HG02981 (cell line): ENCODE data around the gene OR8B4.
"Not testable (repeated sequence)": the region's sequence is repeated elsewhere in the genome, so short reads cannot be mapped to it uniquely, and the experiment has no call there.

Source experiments
- ATAC-seq: cut with Tn5 transposase; IDR thresholded peaks from one replicate; pipeline ENCODE4 v1.9.1; 2021; ENCODE audit warnings: mild to moderate bottlenecking, moderate library complexity; ENCODE audit not compliant: unreplicated experiment

Gene OR8B4, protein sequence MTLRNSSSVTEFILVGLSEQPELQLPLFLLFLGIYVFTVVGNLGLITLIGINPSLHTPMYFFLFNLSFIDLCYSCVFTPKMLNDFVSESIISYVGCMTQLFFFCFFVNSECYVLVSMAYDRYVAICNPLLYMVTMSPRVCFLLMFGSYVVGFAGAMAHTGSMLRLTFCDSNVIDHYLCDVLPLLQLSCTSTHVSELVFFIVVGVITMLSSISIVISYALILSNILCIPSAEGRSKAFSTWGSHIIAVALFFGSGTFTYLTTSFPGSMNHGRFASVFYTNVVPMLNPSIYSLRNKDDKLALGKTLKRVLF

GRCh38 chr11:124424384-124424921 is at the start of gene OR8B4:
TSS of gene OR8B4 (minus strand) at chr11:124424871. CDS start at chr11:124424871, 0 bp downstream.
- ATAC-seq, result no peak

GRCh38 chr11:124474079-124474478 is 49.4 kb upstream of the OR8B4 start:
- no peak for ATAC-seq

DNA sequence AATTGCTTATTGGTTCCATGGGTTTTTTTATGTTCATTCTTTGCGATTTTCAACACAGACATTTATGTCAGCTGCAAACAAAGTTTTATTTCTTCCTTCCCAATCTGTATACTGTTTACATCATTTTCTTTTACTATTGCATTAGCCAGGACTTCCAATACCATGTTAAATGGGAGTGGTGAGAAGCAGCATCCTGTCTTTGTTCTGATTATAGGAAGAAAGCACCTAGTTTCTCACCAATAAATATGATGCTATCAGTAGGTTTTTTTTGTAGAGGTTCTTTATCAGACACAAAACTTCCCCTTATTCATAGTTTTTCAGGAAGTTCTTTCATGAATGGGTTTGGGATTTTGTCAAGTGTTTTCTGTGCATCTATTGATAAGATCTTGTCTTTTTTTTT is 48.8 kb upstream of the OR8B4 start:
- no peak for ATAC-seq

- no peak for ATAC-seq
These were observed 46.0 kb upstream of the OR8B4 start for GRCh38 chr11:124470561-124471227.

GRCh38 chr11:124467381-124467927 is 42.8 kb upstream of the OR8B4 start:
- ATAC-seq, result no peak

DNA sequence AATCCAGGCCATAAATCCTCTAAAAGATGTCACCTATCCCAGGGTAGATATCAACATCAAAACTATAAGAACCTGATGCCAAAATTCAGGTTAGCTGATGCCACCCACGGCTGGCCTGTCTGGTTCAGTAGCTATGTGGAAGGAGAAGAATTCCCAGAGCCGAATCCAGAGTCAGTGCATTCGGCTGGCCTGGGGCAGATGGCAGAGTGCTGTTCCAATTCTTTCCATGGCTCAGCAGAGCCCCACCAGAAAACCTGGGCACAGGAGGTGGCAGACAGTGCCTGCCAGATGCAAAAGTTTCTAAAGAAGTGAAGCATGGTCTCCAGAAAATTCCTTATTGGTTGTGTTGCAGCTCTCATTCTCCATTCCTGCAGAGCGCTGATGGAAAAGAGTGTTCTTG is 40.7 kb upstream of the OR8B4 start:
- ATAC-seq, result no peak

GRCh38 chr11:124463990-124464389 is 39.3 kb upstream of the OR8B4 start:
- no peak for ATAC-seq

DNA sequence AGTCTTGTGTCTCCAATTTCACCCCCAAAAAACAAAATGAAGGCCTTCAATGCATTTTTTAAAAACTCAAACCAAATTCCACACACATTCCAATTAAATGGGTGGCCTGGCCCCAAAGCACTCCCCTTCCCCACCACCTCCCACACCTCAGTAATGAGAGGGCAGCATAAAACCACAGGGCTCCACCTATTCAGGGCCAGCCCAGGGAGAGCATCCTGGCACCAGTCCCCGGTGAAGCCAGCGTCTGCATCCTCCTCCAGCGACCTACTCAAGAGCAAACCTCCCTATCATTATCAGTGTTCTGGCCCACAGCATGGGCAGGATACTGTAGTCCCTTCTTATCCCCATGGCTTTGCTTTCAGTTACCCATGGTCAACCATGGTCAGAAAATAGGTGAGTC is 38.7 kb upstream of the OR8B4 start:
- ATAC-seq, result no peak

- ATAC-seq, result no peak
These were observed 35.8 kb upstream of the OR8B4 start for GRCh38 chr11:124460459-124460858.

- ATAC-seq, result not testable (repeated sequence)
These were observed 34.7 kb upstream of the OR8B4 start for GRCh38 chr11:124459379-124459778.

DNA sequence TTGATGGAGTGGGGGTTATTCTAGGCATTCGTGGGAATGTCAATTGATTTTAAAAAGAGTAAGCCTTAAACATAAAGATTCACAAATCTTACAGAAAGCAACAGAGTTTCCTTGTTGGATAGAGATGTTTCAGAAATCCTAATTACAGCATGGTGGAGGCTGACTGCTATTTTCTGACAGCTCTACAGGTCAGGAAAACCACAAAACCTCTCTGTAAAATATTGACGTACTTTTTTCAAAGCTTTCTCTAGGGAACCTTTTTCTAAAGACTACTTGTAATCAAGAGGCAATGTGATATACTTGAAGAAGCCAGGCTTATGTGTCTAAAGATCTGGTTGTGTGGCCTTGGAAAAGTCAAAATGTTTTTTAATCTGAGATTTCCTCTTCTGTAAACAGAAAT is 29.9 kb upstream of the OR8B4 start:
- ATAC-seq, result no peak

DNA sequence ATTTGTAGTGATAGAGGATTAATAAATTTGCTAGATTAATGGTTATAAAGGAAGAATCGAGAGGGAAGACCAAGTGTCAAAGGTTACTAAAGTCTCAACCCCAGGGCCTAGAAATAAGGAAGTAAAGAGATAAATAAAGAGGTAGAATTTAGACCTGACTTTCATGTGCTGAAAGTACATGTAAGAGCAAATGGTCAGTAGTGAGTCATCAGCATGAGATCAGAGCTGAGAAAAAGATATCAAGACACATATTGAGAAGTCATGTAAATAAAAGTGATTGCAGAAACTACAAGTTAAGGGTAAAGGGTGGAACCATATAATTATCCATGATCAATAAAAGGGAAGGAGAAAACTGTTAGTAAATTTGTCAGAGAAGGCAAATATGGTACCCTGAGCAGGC is 22.2 kb upstream of the OR8B4 start:
- no peak for ATAC-seq

DNA sequence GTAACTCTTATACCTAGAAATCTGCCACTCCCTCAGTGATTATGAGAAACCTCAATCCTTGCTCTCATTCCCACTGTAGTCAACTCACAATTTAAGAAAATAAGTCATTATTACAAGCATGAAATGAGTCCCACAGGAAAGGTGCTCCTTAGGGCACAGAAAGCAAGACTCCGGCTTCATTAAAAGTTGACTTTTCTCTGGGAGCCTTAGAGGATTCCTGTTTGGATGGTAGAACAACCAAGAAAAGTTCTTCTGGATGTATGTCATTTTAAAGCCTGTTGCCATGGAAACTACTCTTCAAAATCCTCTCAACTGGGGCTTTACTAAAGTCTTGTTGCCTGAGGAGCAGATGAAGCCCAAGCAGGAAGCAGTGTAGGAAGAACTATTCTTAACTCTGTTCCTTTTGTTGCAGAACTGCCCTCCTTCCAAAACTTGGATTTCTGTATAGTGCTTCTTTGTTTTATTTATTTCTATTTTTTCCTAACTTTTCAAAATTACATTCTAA is 21.0 kb upstream of the OR8B4 start, which contains the start of gene OR8B8:
Gene OR8B8, minus strand, starts transcription at position 51 of the 505 bp plus-strand sequence. CDS start 4,611 bp downstream, outside the sequence.
- no peak for ATAC-seq

- no peak for ATAC-seq
These were observed 18.2 kb upstream of the OR8B4 start for GRCh38 chr11:124442847-124443246.

DNA sequence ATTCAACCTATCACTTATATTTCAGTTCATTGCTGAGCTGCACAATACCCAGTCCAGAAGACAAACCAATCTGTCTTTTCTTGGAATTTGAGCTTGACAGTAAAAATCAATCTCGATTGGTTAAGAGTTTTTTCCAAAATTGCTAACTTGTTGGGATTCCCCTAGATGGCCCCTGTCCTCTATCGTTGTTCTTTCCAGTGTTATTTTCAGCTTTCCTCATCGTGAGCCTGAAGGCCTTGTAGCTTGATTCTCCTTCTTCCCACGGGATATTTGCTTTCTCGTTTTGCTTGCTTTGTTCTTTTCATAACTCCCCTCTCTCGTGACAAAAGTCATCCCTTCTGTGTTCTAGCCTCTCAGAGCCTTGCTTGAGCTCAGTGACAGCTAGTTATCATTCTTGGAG is 17.8 kb upstream of the OR8B4 start:
- ATAC-seq, result no peak

GRCh38 chr11:124441519-124441918 is 16.8 kb upstream of the OR8B4 start:
- ATAC-seq, result no peak

GRCh38 chr11:124441081-124441480 is 16.4 kb upstream of the OR8B4 start:
- no peak for ATAC-seq

- no peak for ATAC-seq
These were observed 15.9 kb upstream of the OR8B4 start for GRCh38 chr11:124440608-124441007.

GRCh38 chr11:124434699-124435098 is 10.0 kb upstream of the OR8B4 start:
- no peak for ATAC-seq

DNA sequence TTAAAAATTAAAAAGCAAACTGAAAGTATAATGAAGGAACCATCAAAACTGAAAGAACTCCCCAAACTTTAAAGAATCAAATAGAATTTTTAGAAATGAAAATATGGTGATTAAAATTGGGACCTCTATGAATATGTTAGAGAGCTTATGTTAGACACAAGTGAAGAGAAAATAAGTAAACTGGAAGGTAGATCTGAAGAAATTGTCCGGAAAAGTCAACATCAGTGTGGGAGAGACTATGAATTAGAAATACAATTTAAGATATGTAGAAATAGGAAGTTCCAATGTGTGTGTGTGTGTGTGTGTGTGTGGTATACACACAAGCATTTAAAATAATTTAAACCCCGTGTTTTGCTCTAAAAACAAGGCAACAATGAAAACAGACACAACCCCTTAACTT is 4.9 kb upstream of the OR8B4 start:
- no peak for ATAC-seq

DNA sequence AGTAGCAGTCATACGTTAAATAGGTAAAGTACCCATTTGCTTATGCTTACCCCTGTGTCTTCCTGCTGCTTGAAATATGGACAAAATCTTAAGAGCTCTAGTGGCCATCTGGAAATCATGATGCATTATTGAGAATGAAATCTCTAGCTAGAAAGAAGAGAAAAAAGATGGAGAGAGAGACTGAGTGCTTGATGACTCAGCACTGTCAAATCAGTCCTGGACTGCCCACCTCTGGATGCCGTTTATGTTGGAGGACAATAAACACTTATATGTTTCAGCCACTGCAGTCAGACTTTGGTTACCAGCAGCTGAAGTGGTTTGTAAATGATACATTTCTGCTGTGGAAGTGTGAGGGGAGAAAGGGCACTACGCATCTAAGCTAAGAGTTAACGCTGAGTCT is 3.6 kb downstream of the OR8B4 start:
- no peak for ATAC-seq
